A549 (cell line): Measurements from ENCODE around the gene CNTNAP2. TPM values are rescaled to one million over a fixed set of nuclear protein-coding genes. Genes with fewer than 3 reads are reported as not detected.

ENCODE experiments used
- ATAC-seq, 2 experiments: fragments of 200-7000 bp in 1 of 2; fragments of >200 bp in 1 of 2; cut with Nextera tagmentation in 1 of 2; cut with Tn5 transposase in 1 of 2; 3 replicates each; pipeline versions ENCODE4 v1.8.0 to v1.9.1; 2018 to 2020; ENCODE audit warnings: mild to moderate bottlenecking in 1 of 2, moderate library complexity in 1 of 2
- CTCF ChIA-PET: fragments of 300-600 bp; sonication (Branson Sonifier 250); formaldehyde crosslinking; extraction: SDS; loops from one replicate; lab custom pipeline; 2021; ENCODE audit warnings: antibody characterized with exemption, inconsistent platforms; lab: Yijun Ruan, JAX
- POLR2A ChIA-PET: fragments of 350-600 bp; formaldehyde crosslinking; extraction: SDS; loops from one replicate; lab custom pipeline; 2021; ENCODE audit warnings: antibody characterized with exemption, inconsistent platforms; lab: Yijun Ruan, JAX
- DNase-seq, 2 experiments: peaks; one replicate each; pipeline versions ENCODE4 v3.0.0 to v3.0.0-alpha.2; 2011 to 2016; ENCODE audit warnings: low read depth in 1 of 2, low spot score in 1 of 2
- FAIRE-seq: peaks from 2 replicates; lab custom pipeline; 2011; peaks lifted over from hg19 to GRCh38; lab: Jason Lieb, UNC
- H3K27ac ChIP-seq, 2 experiments: fragments of >200 bp; sonication (Bioruptor Twin); formaldehyde crosslinking; 3 replicates each; pipeline ENCODE4 v1.5.1; 2016 to 2017
- H3K4me1 ChIP-seq: fragments of >200 bp; sonication (Bioruptor Twin); formaldehyde crosslinking; 3 replicates; pipeline ENCODE4 v1.6.1; 2016
- H3K4me2 ChIP-seq: fragments of >200 bp; sonication (Bioruptor Twin); formaldehyde crosslinking; 3 replicates; pipeline ENCODE4 v1.6.1; 2016
- H3K4me3 ChIP-seq: fragments of >200 bp; sonication (Bioruptor Twin); formaldehyde crosslinking; 3 replicates; pipeline ENCODE4 v1.5.1; 2016
- H3K9me3 ChIP-seq: fragments of >200 bp; sonication (Bioruptor Twin); formaldehyde crosslinking; 3 replicates; pipeline ENCODE4 v1.6.1; 2016
- CBX2 ChIP-seq: fragments of 200-600 bp; sonication (generic); IDR thresholded peaks from 2 replicates; pipeline ENCODE4 v1.6.1; 2016; ENCODE audit warnings: low read depth, mild to moderate bottlenecking, borderline replicate concordance
- CBX8 ChIP-seq: fragments of 200-600 bp; sonication (generic); IDR thresholded peaks from 2 replicates; pipeline ENCODE4 v1.6.1; 2016
- CEBPB ChIP-seq, 2 experiments: fragments of >200 bp in 1 of 2; sonication (Bioruptor Twin) in 1 of 2; formaldehyde crosslinking in 1 of 2; IDR thresholded peaks; 2 replicates each; pipeline ENCODE4 v1.6.1; 2012 to 2016
- EP300 ChIP-seq, 2 experiments: fragments of >200 bp; sonication (Bioruptor Twin); formaldehyde crosslinking; IDR thresholded peaks; 2 replicates in 1 of 2; 3 replicates in 1 of 2; pipeline ENCODE4 v1.6.1; 2016 to 2017
- FOSB ChIP-seq: fragments of 250-450 bp; sonication (Bioruptor Pico); IDR thresholded peaks from 2 replicates; pipeline ENCODE4 v1.5.0; 2020; ENCODE audit warnings: mild to moderate bottlenecking, moderate library complexity
- JUNB ChIP-seq: fragments of >200 bp; sonication (Bioruptor Twin); formaldehyde crosslinking; IDR thresholded peaks from 2 replicates; pipeline ENCODE4 v1.6.1; 2016
- KDM1A ChIP-seq: fragments of 200-600 bp; sonication (generic); IDR thresholded peaks from 2 replicates; pipeline ENCODE4 v1.6.1; 2016; ENCODE audit warnings: low read depth, mild to moderate bottlenecking
- KDM5A ChIP-seq: fragments of 200-600 bp; sonication (generic); IDR thresholded peaks from 2 replicates; pipeline ENCODE4 v1.6.1; 2016; ENCODE audit warnings: antibody characterized with exemption, mild to moderate bottlenecking
- MAFK ChIP-seq: fragments of 450-650 bp; IDR thresholded peaks from 2 replicates; pipeline ENCODE4 v1.6.1; 2014; ENCODE audit not compliant: partially characterized antibody
- MAZ ChIP-seq: fragments of 150-350 bp; IDR thresholded peaks from 2 replicates; pipeline ENCODE4 v1.6.1; 2014; ENCODE audit warnings: antibody characterized with exemption, low read depth, low read length, borderline replicate concordance
- MYC ChIP-seq: IDR thresholded peaks from 2 replicates; pipeline ENCODE4 v1.6.1; 2012; ENCODE audit warnings: mild to moderate bottlenecking, inconsistent platforms, low read length, improper control_type of control experiment, borderline replicate concordance
- PHF8 ChIP-seq: fragments of 200-600 bp; sonication (generic); IDR thresholded peaks from 2 replicates; pipeline ENCODE4 v1.6.1; 2016; ENCODE audit warnings: low read depth, mild to moderate bottlenecking, antibody characterized with exemption, moderate library complexity, borderline replicate concordance
- POLR2A ChIP-seq: IDR thresholded peaks from 2 replicates; pipeline ENCODE4 v1.6.1; 2012; ENCODE audit warnings: mild to moderate bottlenecking, low read length
- RARB ChIP-seq: fragments of 250-450 bp; sonication (Bioruptor Pico); IDR thresholded peaks from 2 replicates; pipeline ENCODE4 v1.8.0; 2021; ENCODE audit warnings: mild to moderate bottlenecking, moderate library complexity
- SMC3 ChIP-seq: fragments of >200 bp; sonication (Bioruptor Twin); formaldehyde crosslinking; IDR thresholded peaks from 3 replicates; pipeline ENCODE4 v1.6.1; 2018; ENCODE audit warnings: inconsistent platforms
- TP53 ChIP-seq: fragments of 250-450 bp; sonication (Bioruptor Pico); IDR thresholded peaks from 2 replicates; pipeline ENCODE4 v1.5.0; 2021; ENCODE audit warnings: mild to moderate bottlenecking, moderate library complexity
- ZC3H11A ChIP-seq: fragments of 450-650 bp; IDR thresholded peaks from 2 replicates; pipeline ENCODE4 v1.6.1; 2014; ENCODE audit warnings: antibody characterized with exemption, mild to moderate bottlenecking
- ZSCAN20 ChIP-seq: fragments of 250-450 bp; sonication (Bioruptor Pico); IDR thresholded peaks from 2 replicates; pipeline ENCODE4 v1.8.0; 2022; ENCODE audit warnings: mild to moderate bottlenecking, moderate library complexity
- WGBS: methylation state at CpG from one replicate; pipeline ENCODE4 v1.1.6; 2017; ENCODE audit errors: missing lambda C conversion rate; 5-methylcytosine and 5-hydroxymethylcytosine counted together
- polyA plus RNA-seq, 4 experiments: library from polyadenylated mRNA; depleted of rRNA in 3 of 4; stranded (reverse); fragments of >200 nt; fragmentation: RNase III in 1 of 4; extraction: RNeasy Plus Mini Kit Qiagen cat#74134 plus additional on column Dnase treatment in 1 of 4; gene quantifications; 2 replicates in 3 of 4; 3 replicates in 1 of 4; pipeline ENCODE4 v1.2.3, GENCODE V29; 2011 to 2017
- TF ChIP-seq, protein P1 (sequence below): IDR thresholded peaks from 2 replicates; pipeline ENCODE4 v1.6.1; 2012; ENCODE audit warnings: low read depth, borderline replicate concordance
- TF ChIP-seq, protein P2 (sequence below): IDR thresholded peaks from 2 replicates; pipeline ENCODE4 v1.6.1; 2012
- TF ChIP-seq, protein P3 (sequence below): fragments of >200 bp; sonication (Bioruptor Twin); formaldehyde crosslinking; IDR thresholded peaks from 2 replicates; pipeline ENCODE4 v1.6.1; 2016
- TF ChIP-seq, protein P4 (sequence below): fragments of >200 bp; sonication (Bioruptor Twin); formaldehyde crosslinking; IDR thresholded peaks from 3 replicates; pipeline ENCODE4 v1.6.1; 2016
- TF ChIP-seq, protein P5 (sequence below): fragments of 200-600 bp; sonication (generic); IDR thresholded peaks from 2 replicates; pipeline ENCODE4 v1.6.1; 2016; ENCODE audit warnings: antibody characterized with exemption, mild to moderate bottlenecking, moderate library complexity

The CNTNAP2 gene
- polyA plus RNA-seq, 2 of the 4 experiments (the other 2 are of a cell fraction) = 0.05 to 0.13 TPM

DNA sequence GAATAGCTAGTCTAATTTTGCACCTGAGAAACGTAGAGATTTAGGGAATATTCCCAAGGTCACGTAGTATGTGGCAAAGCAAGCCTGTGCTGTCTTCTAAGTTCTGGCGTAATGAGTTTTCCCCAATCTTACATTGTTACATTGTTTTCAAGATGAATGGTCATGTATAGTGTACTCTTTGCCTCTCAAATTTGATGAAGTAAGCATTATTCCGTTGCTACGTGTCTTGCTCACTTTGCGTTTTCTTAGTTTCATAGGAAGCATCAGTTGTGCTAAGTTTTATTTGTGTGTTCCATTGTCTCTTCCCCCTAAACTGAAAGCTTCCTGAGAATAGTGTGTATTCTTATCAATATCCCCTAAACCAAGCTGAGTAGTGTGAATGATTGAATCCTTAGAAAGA is 1836.3 kb downstream of the CNTNAP2 start:
- FAIRE-seq = no peak
- 14% methylated on average over 6 of the region's 6 CpGs for WGBS
- ATAC-seq = no peak
- no peak for DNase-seq
- CTCF ChIA-PET = no interaction called here
- TF ChIP-seq PHF8 (no peak), MAFK (peak; percentile 80)
- POLR2A ChIA-PET = no interaction called here
- H3K9me3 ChIP-seq = no peaks in the 10 kb centered on the region
- H3K4me2 ChIP-seq = no peak overlapping the region
- no peaks in the 10 kb centered on the region for H3K4me1 ChIP-seq
- no peak overlapping the region for H3K4me3 ChIP-seq
- no peak overlapping the region for H3K27ac ChIP-seq

DNA sequence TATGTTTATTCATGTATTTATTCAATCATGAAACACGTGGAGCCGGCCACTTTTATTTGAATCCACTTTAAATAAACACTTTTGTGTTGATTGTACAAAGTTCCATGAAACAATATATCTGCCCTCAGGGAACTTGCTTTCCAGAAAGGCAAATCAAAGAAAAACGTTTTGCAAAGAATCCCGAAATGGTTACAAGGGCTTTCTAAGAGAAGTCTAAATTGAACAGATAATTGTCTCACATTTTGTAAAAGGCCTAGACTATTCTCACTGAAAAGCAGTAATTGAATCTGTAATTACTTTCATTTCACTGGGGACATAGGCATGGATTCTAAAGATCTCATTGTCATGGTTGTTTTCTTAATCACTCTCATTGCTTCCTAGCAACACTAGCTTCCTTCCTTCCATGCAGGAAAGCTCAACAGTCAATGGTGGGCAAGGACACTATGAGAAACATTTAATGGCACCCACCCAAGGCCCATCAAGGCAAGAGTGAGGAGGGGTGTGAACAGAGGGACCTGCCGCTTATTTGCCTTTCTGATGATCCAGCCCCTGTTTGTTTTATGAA is 1851.5 kb downstream of the CNTNAP2 start:
- WGBS = 16% methylated on average over 5 of the region's 5 CpGs
- FAIRE-seq = no peak
- Histone ChIP-seq H3K4me1 (no peaks in the 10 kb centered on the region), H3K4me3 (no peak overlapping the region), H3K4me2 (no peak overlapping the region), H3K27ac (no peak overlapping the region), H3K9me3 (no peaks in the 10 kb centered on the region)
- TF ChIP-seq CBX8 = no peak
- TF ChIP-seq, protein P1, sequence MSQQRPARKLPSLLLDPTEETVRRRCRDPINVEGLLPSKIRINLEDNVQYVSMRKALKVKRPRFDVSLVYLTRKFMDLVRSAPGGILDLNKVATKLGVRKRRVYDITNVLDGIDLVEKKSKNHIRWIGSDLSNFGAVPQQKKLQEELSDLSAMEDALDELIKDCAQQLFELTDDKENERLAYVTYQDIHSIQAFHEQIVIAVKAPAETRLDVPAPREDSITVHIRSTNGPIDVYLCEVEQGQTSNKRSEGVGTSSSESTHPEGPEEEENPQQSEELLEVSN = no peak
- no peak for TF ChIP-seq MYC
- TF ChIP-seq RARB (CRISPR knock-in tag) = no peak
- no peak for TF ChIP-seq KDM1A
- no peak for TF ChIP-seq JUNB
- TF ChIP-seq, protein P2, sequence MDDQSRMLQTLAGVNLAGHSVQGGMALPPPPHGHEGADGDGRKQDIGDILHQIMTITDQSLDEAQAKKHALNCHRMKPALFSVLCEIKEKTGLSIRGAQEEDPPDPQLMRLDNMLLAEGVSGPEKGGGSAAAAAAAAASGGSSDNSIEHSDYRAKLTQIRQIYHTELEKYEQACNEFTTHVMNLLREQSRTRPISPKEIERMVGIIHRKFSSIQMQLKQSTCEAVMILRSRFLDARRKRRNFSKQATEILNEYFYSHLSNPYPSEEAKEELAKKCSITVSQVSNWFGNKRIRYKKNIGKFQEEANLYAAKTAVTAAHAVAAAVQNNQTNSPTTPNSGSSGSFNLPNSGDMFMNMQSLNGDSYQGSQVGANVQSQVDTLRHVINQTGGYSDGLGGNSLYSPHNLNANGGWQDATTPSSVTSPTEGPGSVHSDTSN = no peak
- no peak for TF ChIP-seq POLR2A
- no peak for TF ChIP-seq MAZ
- TF ChIP-seq EP300 (IDR thresholded peaks at IDR 0.05) = no peak
- TF ChIP-seq, protein P3, sequence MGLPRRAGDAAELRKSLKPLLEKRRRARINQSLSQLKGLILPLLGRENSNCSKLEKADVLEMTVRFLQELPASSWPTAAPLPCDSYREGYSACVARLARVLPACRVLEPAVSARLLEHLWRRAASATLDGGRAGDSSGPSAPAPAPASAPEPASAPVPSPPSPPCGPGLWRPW = no peak
- TF ChIP-seq, protein P4, sequence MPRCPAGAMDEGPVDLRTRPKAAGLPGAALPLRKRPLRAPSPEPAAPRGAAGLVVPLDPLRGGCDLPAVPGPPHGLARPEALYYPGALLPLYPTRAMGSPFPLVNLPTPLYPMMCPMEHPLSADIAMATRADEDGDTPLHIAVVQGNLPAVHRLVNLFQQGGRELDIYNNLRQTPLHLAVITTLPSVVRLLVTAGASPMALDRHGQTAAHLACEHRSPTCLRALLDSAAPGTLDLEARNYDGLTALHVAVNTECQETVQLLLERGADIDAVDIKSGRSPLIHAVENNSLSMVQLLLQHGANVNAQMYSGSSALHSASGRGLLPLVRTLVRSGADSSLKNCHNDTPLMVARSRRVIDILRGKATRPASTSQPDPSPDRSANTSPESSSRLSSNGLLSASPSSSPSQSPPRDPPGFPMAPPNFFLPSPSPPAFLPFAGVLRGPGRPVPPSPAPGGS = no peak
- TF ChIP-seq KDM5A = no peak
- TF ChIP-seq MAFK = no peak
- TF ChIP-seq ZC3H11A = no peak
- no peak for DNase-seq
- no peak for ATAC-seq
- POLR2A ChIA-PET = no interaction called here
- CTCF ChIA-PET = interaction anchor here (0.6 kb wide), 1 partner anchor 295 kb away, joined by 3 read pairs; no protein-coding TSS in a partner anchor

DNA sequence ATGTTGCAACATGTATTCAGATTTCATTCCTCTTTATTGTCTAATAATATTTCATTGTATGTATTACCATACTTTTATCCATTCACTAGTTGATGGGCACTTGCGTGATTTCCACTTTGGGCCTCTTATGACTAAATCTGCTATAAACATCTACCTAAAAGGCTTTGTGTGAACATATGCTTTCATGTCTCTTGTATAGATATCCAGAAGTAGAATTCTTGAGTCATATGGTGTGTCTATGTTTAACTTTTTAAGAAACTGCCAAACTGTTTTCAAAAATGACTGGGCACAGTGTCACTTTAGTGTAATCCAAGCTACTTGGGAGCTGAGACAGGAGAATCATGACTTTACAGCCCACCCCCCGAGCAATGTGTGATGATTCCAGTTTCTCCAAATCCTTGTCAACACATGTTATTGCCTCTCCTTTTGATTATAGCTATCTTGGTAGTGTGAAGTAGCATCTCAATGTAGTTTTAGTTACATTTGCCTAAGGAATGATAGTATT is 1855.1 kb downstream of the CNTNAP2 start:
- no peak for TF ChIP-seq CBX2
- TF ChIP-seq ZSCAN20 (CRISPR knock-in tag) = no peak
- TF ChIP-seq CEBPB (IDR thresholded peaks at IDR 0.05) = no peak
- TF ChIP-seq FOSB (CRISPR knock-in tag) = no peak
- TF ChIP-seq TP53 (CRISPR knock-in tag) = no peak
- TF ChIP-seq KDM5A = no peak
- TF ChIP-seq SMC3 = no peak
- TF ChIP-seq, protein P5, sequence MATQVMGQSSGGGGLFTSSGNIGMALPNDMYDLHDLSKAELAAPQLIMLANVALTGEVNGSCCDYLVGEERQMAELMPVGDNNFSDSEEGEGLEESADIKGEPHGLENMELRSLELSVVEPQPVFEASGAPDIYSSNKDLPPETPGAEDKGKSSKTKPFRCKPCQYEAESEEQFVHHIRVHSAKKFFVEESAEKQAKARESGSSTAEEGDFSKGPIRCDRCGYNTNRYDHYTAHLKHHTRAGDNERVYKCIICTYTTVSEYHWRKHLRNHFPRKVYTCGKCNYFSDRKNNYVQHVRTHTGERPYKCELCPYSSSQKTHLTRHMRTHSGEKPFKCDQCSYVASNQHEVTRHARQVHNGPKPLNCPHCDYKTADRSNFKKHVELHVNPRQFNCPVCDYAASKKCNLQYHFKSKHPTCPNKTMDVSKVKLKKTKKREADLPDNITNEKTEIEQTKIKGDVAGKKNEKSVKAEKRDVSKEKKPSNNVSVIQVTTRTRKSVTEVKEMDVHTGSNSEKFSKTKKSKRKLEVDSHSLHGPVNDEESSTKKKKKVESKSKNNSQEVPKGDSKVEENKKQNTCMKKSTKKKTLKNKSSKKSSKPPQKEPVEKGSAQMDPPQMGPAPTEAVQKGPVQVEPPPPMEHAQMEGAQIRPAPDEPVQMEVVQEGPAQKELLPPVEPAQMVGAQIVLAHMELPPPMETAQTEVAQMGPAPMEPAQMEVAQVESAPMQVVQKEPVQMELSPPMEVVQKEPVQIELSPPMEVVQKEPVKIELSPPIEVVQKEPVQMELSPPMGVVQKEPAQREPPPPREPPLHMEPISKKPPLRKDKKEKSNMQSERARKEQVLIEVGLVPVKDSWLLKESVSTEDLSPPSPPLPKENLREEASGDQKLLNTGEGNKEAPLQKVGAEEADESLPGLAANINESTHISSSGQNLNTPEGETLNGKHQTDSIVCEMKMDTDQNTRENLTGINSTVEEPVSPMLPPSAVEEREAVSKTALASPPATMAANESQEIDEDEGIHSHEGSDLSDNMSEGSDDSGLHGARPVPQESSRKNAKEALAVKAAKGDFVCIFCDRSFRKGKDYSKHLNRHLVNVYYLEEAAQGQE = no peak
- TF ChIP-seq MAFK = no peak
- DNase-seq = no peak
- ChIA-PET POLR2A (no interaction called here), CTCF (no interaction called here)
- WGBS = 35% methylated on average over 2 of the region's 2 CpGs
- no peak for ATAC-seq
- no peak for FAIRE-seq
- no peak overlapping the region for H3K27ac ChIP-seq
- no peaks in the 10 kb centered on the region for H3K4me1 ChIP-seq
- no peak overlapping the region for H3K4me3 ChIP-seq
- no peak overlapping the region for H3K4me2 ChIP-seq
- H3K9me3 ChIP-seq = no peaks in the 10 kb centered on the region
